AG04449 (cell line): ENCODE measurements around the gene TRIM69.

Experiments
- CTCF ChIA-PET: fragments of 350-600 bp; formaldehyde crosslinking; extraction: SDS; loops from one replicate; lab custom pipeline; 2021; ENCODE audit warnings: antibody characterized with exemption; lab: Yijun Ruan, JAX
- POLR2A ChIA-PET: fragments of 400-600, 350-600 bp; formaldehyde crosslinking; extraction: SDS; loops from one replicate; lab custom pipeline; 2020; ENCODE audit warnings: antibody characterized with exemption, inconsistent platforms; lab: Yijun Ruan, JAX
- DNase-seq: peaks from one replicate; pipeline ENCODE4 v3.0.0-alpha.2; 2010; ENCODE audit warnings: low read depth, low spot score
- H3K4me3 ChIP-seq: 2 replicates; pipeline ENCODE4 v1.5.1; 2011; ENCODE audit warnings: low read depth, mild to moderate bottlenecking, control low read depth, low read length
- TF ChIP-seq, protein P1 (sequence below): IDR thresholded peaks from one replicate; pipeline ENCODE4 v1.5.1; 2011; ENCODE audit warnings: mild to moderate bottlenecking, moderate library complexity, low read length, control low read depth, inconsistent platforms; ENCODE audit not compliant: insufficient read depth; ENCODE audit errors: missing control alignments

TRIM69 gene

DNA sequence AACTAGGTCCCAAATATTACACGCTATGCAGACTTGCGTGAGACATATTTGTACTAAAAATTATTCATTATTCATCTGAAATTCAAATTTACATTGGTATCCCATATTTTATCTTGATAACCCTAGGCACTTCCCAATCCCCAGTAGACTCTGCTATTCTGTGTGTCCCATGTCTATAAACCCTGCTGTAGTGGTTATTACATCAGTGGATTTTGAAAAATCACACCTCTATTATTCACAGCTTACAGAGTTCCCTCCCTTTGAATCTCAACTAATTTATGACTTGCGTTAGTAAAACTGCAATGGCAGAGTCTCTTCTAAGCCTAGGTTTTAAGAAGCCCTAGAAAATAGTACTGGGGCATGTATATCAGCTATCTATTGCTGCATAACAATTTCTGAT, 54.3 kb downstream of the TRIM69 start:
- ChIA-PET POLR2A (no interaction called here), CTCF (interaction anchor here (1.3 kb wide), 1 partner anchor 52 kb away, joined by 4 read pairs; no protein-coding TSS in a partner anchor)
- no peak overlapping the region for H3K4me3 ChIP-seq
- TF ChIP-seq, protein P1, sequence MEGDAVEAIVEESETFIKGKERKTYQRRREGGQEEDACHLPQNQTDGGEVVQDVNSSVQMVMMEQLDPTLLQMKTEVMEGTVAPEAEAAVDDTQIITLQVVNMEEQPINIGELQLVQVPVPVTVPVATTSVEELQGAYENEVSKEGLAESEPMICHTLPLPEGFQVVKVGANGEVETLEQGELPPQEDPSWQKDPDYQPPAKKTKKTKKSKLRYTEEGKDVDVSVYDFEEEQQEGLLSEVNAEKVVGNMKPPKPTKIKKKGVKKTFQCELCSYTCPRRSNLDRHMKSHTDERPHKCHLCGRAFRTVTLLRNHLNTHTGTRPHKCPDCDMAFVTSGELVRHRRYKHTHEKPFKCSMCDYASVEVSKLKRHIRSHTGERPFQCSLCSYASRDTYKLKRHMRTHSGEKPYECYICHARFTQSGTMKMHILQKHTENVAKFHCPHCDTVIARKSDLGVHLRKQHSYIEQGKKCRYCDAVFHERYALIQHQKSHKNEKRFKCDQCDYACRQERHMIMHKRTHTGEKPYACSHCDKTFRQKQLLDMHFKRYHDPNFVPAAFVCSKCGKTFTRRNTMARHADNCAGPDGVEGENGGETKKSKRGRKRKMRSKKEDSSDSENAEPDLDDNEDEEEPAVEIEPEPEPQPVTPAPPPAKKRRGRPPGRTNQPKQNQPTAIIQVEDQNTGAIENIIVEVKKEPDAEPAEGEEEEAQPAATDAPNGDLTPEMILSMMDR = no peak
- no peak for DNase-seq

DNA sequence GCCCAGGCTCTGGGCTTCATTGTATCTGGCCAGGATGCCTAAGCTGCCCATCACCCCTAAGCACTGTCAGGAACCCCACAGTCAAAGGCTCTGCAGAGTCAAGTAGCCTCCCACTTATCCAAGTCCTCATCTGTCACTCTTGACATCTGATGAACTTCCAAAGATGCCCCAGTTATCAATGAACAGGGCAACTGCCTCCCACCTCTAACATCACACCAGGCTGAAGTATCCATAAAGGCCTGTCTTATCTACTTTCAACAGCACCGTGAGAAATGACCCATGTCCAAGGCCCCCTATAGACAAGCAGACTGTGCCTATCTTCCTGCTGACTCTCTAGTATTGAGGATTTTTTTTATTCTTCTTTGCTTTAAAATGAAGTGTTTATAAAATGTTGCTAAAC, 56.4 kb downstream of the TRIM69 start:
- POLR2A ChIA-PET = no interaction called here

DNA sequence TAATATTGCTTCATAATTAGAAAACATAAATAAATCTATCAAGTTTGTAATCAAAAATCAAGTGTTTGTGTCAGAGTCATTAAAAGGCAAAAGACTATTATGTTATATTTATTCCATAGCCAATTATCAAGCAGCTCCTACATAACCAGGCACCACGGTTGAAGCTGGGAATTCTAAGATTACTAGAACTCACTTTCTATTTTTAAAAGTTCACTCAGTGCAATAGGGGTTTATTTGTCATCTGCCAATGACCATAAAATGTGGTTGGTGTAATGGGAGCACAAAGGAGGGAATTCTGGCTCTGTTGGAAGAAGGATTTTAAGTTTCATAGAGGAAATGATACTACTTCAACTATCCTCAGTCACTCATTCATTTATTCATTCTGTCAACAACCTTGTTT, 57.7 kb downstream of the TRIM69 start:
- ChIA-PET POLR2A (no interaction called here), CTCF (no interaction called here)
- TF ChIP-seq, protein P1 = no peak
- DNase-seq = no peak
- no peak overlapping the region for H3K4me3 ChIP-seq

More for the DNA sequence above, 56.4 kb downstream of the TRIM69 start:
- DNase-seq = no peak
- no peak overlapping the region for H3K4me3 ChIP-seq
- CTCF ChIA-PET = no interaction called here
- TF ChIP-seq, protein P1 = no peak

GRCh38 chr15:44796508-44796907, 60.2 kb downstream of the TRIM69 start:
- POLR2A ChIA-PET = no interaction called here
- CTCF ChIA-PET = no interaction called here
- TF ChIP-seq, protein P1 = no peak

GRCh38 chr15:44798826-44799225, 62.5 kb downstream of the TRIM69 start:
- no peak overlapping the region for H3K4me3 ChIP-seq
- POLR2A ChIA-PET = no interaction called here
- CTCF ChIA-PET = interaction anchor here (1.0 kb wide), 1 partner anchor 11 kb away, joined by 3 read pairs; no protein-coding TSS in a partner anchor
- DNase-seq = no peak
- TF ChIP-seq, protein P1 = no peak

More at GRCh38 chr15:44796508-44796907, 60.2 kb downstream of the TRIM69 start:
- DNase-seq = no peak
- H3K4me3 ChIP-seq = no peak overlapping the region

DNA sequence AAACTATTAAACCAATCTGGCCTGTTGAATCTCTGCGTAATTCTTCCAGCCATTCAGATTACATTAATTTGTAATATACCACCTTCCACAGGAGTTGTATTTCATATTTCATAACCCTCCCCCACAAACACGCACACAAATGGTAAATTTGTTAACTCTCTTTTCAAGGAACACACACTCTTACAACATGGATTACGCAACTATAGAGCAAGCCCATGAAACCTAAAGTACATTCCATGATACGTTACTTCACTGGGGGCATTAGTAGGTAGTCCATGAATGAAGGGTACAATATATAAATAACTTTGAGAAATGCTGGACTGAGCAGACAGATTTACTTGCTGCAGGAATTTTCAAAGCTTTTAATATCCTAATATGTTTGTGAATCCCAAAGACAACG, 65.0 kb downstream of the TRIM69 start:
- TF ChIP-seq, protein P1 = no peak
- no peak overlapping the region for H3K4me3 ChIP-seq
- ChIA-PET CTCF (no interaction called here), POLR2A (no interaction called here)
- DNase-seq = no peak
